ENCODE results near the gene CCNQ. TPM values are rescaled to one million over a fixed set of nuclear protein-coding genes. Genes with fewer than 3 reads are reported as not detected.

The CCNQ gene
- total RNA-seq, 1 donor from 2014 or later, result 42.5 TPM

GRCh38 chrX:153585827-153586226 is 13.1 kb downstream of the CCNQ start:
- DNase-seq, result no peak
- intact Hi-C loops (cut with micrococcal nuclease), result no loop called here
- no peak for ATAC-seq

- intact Hi-C loops (cut with micrococcal nuclease), result no loop called here
- no peak for ATAC-seq
These were observed 15.5 kb downstream of the CCNQ start for GRCh38 chrX:153583433-153583832.

GRCh38 chrX:153582896-153583295 is 16.0 kb downstream of the CCNQ start:
- intact Hi-C loops (cut with micrococcal nuclease), result no loop called here
- DNase-seq (peak; percentile 47), ATAC-seq (peak; percentile 53)

More at GRCh38 chrX:153583433-153583832, 15.5 kb downstream of the CCNQ start:
- DNase-seq, result no peak

- DNase-seq (peak; percentile 44), ATAC-seq (no peak)
- intact Hi-C loops (cut with micrococcal nuclease), result no loop called here
These were observed 18.1 kb downstream of the CCNQ start for GRCh38 chrX:153580700-153581386.

- intact Hi-C loops (cut with micrococcal nuclease), result no loop called here
- ATAC-seq (no peak), DNase-seq (no peak)
These were observed 20.1 kb downstream of the CCNQ start for GRCh38 chrX:153578889-153579288.

- no peak for DNase-seq
- intact Hi-C loops (cut with micrococcal nuclease), result no loop called here
- no peak for ATAC-seq
These were observed 20.6 kb downstream of the CCNQ start for GRCh38 chrX:153578200-153578835.

GRCh38 chrX:153576961-153577360 is 22.0 kb downstream of the CCNQ start:
- DNase-seq, result no peak
- intact Hi-C loops (cut with micrococcal nuclease), result no loop called here

GRCh38 chrX:153576239-153576870 is 22.6 kb downstream of the CCNQ start:
- DNase-seq (no peak), ATAC-seq (no peak)
- intact Hi-C loops (cut with micrococcal nuclease), result no loop called here

More at GRCh38 chrX:153576961-153577360, 22.0 kb downstream of the CCNQ start:
- ATAC-seq, result no peak

GRCh38 chrX:153573984-153574383 is 25.0 kb downstream of the CCNQ start:
- ATAC-seq, result no peak
- no peak for DNase-seq
- intact Hi-C loops (cut with micrococcal nuclease), result no loop called here

GRCh38 chrX:153572601-153573000 is 26.3 kb downstream of the CCNQ start:
- ATAC-seq, result no peak
- intact Hi-C loops (cut with micrococcal nuclease), result no loop called here
- DNase-seq, result no peak

- DNase-seq (no peak), ATAC-seq (no peak)
- intact Hi-C loops (cut with micrococcal nuclease), result no loop called here
These were observed 27.4 kb downstream of the CCNQ start for GRCh38 chrX:153571534-153571908.

GRCh38 chrX:153569475-153569874 is 29.5 kb downstream of the CCNQ start:
- no peak for DNase-seq
- intact Hi-C loops (cut with micrococcal nuclease), result no loop called here

GRCh38 chrX:153568451-153569011 is 30.4 kb downstream of the CCNQ start:
- DNase-seq (no peak), ATAC-seq (no peak)
- intact Hi-C loops (cut with micrococcal nuclease), result no loop called here

More at GRCh38 chrX:153569475-153569874, 29.5 kb downstream of the CCNQ start:
- ATAC-seq, result no peak

GRCh38 chrX:153565996-153566580 is 32.9 kb downstream of the CCNQ start:
- DNase-seq (no peak), ATAC-seq (no peak)
- intact Hi-C loops (cut with micrococcal nuclease), result no loop called here

GRCh38 chrX:153564047-153564606 is 34.8 kb downstream of the CCNQ start:
- DNase-seq (peak; percentile 57), ATAC-seq (peak; percentile 51)
- intact Hi-C loops (cut with micrococcal nuclease), result no loop called here

GRCh38 chrX:153562546-153562945 is 36.4 kb downstream of the CCNQ start:
- ATAC-seq (no peak), DNase-seq (no peak)
- intact Hi-C loops (cut with micrococcal nuclease), result no loop called here

GRCh38 chrX:153561337-153561736 is 37.6 kb downstream of the CCNQ start:
- intact Hi-C loops (cut with micrococcal nuclease), result no loop called here
- no peak for DNase-seq
- no peak for ATAC-seq

GRCh38 chrX:153560466-153560865 is 38.5 kb downstream of the CCNQ start:
- intact Hi-C loops (cut with micrococcal nuclease), result no loop called here
- DNase-seq (no peak), ATAC-seq (no peak)

GRCh38 chrX:153560000-153560399 is 38.9 kb downstream of the CCNQ start:
- DNase-seq (peak; percentile 41), ATAC-seq (peak; percentile 81)
- intact Hi-C loops (cut with micrococcal nuclease), result no loop called here

Data from left ventricle myocardium superior (tissue), 1 donor.